Stimulated activated CD8-positive, alpha-beta memory T cell treated with anti-CD3 and anti-CD28 coated beads, Interleukin-4, amount 100 ng/mL, for 4 hours (primary cell): Measurements from ENCODE around the gene CCM2.
"Not testable (repeated sequence)": the region's sequence is repeated elsewhere in the genome, so short reads cannot be mapped to it uniquely, and the experiment has no call there.

Experiments
- DNase-seq, 2 donors: peaks; one replicate each; pipeline ENCODE4 v3.0.0-alpha.2; 2020; ENCODE audit warnings: low read depth in 2 of 2, low spot score in 1 of 2

The CCM2 gene

DNA sequence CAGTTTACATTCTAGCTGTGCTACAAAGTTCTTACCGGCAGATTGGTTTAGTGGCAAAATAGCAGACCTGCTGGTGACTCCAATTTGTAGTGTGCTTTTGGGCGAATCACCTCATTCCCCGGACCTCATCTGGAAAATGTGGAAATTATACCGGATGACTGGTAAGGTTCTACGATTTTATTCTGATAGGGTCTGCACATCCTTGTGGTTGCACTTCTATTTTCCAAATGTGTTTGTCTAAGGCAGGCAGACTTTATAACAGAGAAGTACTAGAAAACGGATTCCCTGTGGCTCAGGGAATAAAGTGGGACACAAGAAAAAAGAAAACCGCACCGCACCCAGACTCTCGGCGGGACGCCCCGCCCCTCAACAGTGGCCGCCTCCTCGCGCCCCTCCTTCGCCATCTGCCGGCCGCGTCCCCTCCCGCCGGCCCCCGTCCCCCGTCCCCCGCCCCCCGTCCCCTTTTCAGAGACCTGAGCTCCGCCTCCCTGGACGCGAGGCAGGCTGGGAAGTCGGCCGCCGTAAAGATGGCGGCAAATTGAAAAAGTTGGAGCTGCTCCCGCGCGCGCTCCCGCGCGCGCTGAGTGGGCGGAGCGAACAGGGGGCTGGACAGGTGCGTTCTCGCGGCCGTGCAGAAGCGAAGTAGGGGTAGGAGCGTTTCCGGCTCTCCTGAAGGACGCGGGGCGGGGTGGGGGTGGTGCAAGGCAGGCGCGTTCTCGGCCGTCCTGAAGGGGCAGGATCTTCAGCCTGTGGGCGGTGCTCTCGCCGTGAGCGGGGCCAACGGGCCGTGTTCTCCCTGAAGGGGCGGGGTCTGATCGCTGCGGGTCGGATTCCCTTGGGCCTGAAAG, 532 bp upstream of the CCM2 start:
- peak; percentile 96 to 98 for DNase-seq

DNA sequence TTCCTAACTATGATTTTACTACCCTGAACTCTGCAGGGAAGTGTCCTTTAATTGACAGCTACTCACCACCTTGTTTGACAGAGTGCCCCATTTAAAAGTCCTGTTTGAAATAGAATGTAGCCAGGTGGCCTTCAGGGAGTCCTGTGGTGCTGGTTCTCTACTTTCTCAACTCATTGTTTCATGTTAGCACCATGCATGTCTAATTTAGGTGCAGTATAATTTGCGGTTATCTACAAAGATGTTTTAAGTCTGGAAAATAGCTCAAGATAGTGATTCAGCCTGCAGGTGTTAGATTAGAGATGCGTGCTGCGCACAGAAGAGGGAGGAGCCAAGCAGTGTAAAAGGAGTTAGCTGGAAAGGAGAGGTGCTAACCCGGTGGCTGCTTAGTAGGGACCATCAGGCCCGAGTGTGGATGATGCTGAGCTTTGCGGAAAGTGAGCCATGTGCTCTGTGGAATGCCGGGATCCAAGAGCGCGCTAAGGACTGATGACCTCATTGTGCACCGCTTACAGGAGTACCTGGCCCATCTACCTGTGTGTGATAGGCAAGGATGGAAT, 1.2 kb downstream of the CCM2 start:
- DNase-seq = peak in 1 of 2 donors; percentile 46

- DNase-seq = no peak
These were observed 1.8 kb downstream of the CCM2 start for GRCh38 chr7:45001826-45002225.

GRCh38 chr7:45003789-45004188, 3.8 kb downstream of the CCM2 start:
- DNase-seq = no peak

GRCh38 chr7:45007106-45007505, 7.1 kb downstream of the CCM2 start:
- no peak for DNase-seq

GRCh38 chr7:45007571-45008328, 7.7 kb downstream of the CCM2 start:
- no peak for DNase-seq

DNA sequence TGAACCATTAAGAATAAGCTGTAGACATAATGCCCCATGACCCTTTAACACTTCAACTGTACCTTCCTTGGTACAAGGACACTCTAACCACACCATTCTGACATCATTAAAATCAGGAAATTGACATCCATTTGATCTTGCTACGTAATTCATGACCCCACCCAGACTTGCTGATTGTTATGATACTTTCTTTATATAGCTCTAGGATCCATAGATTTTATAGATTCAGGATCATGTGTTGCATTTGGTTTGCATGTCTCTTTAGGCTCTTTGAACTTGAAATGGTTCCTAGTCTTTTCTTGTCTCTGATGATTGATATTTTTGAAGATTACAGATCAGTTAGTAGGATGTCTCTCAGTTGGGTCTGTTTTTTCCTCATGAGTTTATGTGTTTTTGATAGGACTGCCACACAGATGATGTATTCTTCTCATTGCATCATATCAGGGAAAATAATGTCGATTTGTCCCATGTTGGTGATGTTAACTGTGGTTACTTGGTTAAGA, 13.5 kb downstream of the CCM2 start:
- no peak for DNase-seq

DNA sequence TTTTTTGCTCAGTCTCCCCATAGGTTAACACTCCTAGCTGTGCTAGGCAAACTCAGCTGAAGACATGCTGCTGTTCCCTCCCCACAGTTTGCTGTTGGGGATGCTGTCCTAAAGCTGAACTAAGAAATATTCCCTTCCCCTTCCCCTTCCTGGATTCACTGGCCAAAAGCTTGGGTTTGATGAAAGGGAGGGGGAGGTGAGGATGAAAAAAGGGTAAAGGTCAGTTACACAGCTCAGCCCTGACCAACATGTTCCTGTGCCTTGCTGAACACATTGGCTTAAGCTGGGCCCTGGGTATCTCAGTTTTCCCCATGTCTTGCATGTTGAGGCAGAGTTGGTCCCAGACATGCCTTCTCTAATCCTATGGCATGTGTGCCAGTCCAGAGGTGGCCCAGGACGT, 15.3 kb downstream of the CCM2 start:
- DNase-seq = no peak

DNA sequence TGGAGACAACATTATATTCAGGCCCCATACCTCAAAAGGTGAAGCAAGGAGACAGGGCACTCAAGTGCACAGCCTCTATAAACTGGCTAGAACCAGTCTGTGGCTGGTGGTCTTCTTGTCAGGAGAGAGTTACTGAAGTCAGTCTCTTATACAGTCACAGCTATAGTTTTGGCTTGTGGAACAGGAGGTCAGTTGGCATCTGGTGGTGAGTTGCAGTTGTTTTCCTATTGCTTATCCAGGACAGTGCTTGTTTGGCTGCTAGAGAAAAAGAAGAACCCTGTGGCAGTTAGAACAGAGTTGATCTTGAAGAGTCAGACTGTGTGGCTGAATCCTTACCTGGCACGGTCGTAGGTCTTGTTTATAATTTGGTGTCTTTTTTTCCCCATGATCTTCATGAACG, 17.3 kb downstream of the CCM2 start:
- no peak for DNase-seq

GRCh38 chr7:45020915-45021314, 20.9 kb downstream of the CCM2 start:
- no peak for DNase-seq

DNA sequence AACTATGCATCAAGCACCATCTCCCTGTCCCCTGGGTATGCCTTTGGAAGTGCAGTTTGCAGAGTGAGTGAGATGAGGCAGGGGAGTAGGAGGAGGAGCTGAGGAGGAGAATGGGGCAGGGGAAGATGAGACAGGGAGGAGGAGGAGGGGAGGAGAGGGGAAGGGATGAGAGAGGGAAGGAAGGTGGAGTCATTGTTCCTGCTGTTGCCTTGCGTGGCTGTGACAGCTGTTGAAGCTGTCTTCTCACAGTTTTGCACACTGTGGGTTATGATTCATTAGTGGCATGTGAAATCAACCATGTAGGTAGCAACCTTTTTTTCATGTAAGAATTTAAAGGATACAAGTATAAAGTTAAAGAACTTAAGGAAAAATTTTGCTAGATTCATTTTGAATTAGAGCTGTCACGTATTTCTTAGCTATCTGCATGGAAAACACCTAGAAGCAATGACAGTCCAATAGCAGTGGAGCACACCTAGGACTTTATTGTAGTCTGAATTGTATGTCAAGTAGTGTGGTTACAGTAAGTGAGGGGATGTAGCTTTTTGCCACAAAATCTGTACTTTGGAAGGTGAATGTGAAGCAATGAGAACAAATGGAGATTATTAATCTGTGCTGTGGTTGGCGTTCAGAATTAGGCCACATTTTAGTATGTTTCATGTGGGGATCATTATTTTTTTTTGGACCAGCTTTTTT, 21.7 kb downstream of the CCM2 start:
- no peak for DNase-seq

GRCh38 chr7:45024126-45024744, 24.2 kb downstream of the CCM2 start:
- DNase-seq = no peak

DNA sequence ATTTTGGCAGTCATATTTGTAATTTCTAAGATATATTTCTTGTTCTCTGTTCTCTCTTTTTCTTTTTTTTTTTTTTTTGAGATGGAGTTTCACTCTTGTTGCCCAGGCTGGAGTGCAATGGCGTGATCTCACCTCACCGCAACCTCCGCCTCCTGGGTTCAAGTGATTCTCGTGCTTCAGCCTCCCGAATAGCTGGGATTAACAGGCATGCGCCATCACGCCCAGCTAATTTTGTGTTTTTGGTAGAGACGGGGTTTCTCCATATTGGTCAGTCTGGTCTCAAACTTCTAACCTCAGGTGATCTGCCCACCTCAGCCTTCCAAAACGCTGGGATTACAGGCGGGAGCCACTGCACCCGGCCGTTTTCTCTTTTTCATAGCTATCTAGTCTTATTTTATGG, 25.5 kb downstream of the CCM2 start:
- not testable (repeated sequence) for DNase-seq

DNA sequence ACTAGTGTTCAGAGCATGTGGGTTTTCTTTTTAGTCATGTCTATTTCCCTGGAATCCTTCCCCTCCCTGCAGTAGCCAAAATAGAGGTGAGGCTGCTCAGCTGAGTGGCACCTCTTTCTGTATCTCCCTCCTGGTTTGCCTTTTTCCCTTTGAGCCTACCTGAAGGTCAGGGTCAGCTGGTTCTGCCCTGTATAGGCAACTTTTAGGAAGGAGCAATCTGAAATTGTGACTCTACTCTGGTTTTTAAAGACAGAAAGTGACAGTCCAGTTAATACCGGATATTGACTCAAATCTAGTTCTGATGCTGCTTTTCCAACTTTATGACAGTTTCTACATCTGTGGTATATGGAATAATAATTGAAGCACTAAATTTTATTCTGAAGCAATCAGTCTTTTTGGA, 26.0 kb downstream of the CCM2 start:
- no peak for DNase-seq

- DNase-seq = no peak
These were observed 27.2 kb downstream of the CCM2 start for GRCh38 chr7:45026984-45027773.

GRCh38 chr7:45027774-45028114, 27.7 kb downstream of the CCM2 start:
- DNase-seq = no peak

DNA sequence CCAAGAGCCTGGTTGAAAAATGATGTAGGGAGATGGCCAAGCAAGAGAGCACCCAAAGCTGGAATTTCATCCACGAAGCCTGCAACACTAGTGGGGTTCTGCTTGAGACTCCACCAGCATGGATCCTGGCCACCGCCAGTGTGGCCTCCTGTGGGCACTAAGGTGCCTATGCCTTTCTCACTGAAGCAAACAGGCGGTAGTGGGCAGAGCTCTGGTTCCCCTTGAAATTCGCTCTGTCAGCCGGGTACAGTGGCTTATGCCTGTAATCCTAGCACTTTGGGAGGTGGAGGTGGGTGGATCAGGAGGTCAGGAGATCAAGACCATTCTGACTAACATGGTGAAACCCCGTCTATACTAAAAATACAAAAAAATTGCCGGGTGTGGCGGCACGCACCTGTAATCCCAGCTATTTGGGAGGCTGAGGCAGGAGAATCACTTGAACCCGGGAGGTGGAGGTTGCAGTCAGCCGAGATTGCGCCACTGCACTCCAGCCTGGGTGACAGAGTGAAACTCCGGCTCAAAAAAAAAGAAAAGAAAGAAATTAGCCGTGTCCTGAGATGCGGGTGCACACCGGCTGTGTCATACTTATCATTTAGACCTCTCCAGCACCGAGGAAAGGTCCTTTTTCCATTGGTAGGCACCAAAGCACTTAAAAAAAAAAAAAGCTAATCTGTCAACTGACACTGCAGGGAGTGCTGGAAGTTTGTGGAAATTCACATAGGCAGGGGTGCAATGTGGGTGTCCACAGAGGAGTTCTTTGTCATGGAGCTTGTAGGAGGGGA, 28.3 kb downstream of the CCM2 start:
- no peak for DNase-seq

DNA sequence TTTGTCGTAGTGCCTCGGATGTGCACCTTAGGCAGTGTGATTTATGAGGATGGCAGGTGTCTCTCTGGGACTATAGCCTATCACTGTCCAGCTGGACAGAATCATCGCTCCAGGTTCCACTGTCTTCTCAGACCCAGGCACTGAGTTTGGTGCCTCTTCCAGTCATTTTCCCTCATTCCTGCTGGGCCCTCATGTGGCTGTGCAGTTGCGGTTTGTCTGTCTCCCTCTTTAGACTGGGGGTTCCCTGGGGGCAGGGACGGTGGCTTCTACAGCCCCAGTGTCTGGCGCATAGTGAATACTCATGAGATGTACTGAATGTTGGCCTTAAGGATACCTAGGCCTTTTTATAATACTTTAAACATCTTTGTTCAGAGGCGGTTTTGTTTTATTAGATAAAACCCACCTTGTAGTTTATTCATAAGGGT, 28.9 kb downstream of the CCM2 start:
- no peak for DNase-seq

GRCh38 chr7:45031829-45032228, 31.8 kb downstream of the CCM2 start:
- DNase-seq = no peak
